Neuronal stem cell (in vitro differentiated cells): ENCODE measurements around the gene SCART1.

ENCODE experiments used
- DNase-seq: peaks from one replicate; pipeline ENCODE4 v3.0.0-alpha.2; 2013; ENCODE audit warnings: low spot score
- H2AFZ ChIP-seq: one replicate; pipeline ENCODE4 v1.6.1; 2013; ENCODE audit warnings: mild to moderate bottlenecking, low read length, inconsistent platforms
- H2AK5ac ChIP-seq: 2 replicates; pipeline ENCODE4 v1.6.1; 2013; ENCODE audit warnings: low read depth, mild to moderate bottlenecking, inconsistent platforms, low read length, moderate library complexity, mixed read lengths
- H2BK120ac ChIP-seq: 2 replicates; pipeline ENCODE4 v1.6.1; 2013; ENCODE audit warnings: low read depth, mild to moderate bottlenecking, inconsistent platforms, low read length, moderate library complexity, mixed read lengths
- H2BK12ac ChIP-seq: one replicate; pipeline ENCODE4 v1.6.1; 2013; ENCODE audit warnings: low read length, inconsistent platforms
- H2BK15ac ChIP-seq: 2 replicates; pipeline ENCODE4 v1.6.1; 2013; ENCODE audit warnings: mild to moderate bottlenecking, low read length, inconsistent platforms, mixed read lengths
- H2BK5ac ChIP-seq: one replicate; pipeline ENCODE4 v1.6.1; 2013; ENCODE audit warnings: inconsistent platforms, mild to moderate bottlenecking, low read length, moderate library complexity
- H3K14ac ChIP-seq: one replicate; pipeline ENCODE4 v1.6.1; 2013; ENCODE audit warnings: low read length, inconsistent platforms
- H3K18ac ChIP-seq: 2 replicates; pipeline ENCODE4 v1.6.1; 2013; ENCODE audit warnings: low read length, inconsistent platforms
- H3K23ac ChIP-seq: 2 replicates; pipeline ENCODE4 v1.6.1; 2013; ENCODE audit warnings: low read depth, mild to moderate bottlenecking, mixed read lengths, low read length, inconsistent platforms; ENCODE audit not compliant: poor library complexity
- H3K27ac ChIP-seq: replicated peaks from 3 replicates; pipeline ENCODE4 v1.5.1; 2013; ENCODE audit warnings: low read length, inconsistent platforms
- H3K27me3 ChIP-seq, 3 experiments: 2 replicates each; pipeline ENCODE4 v1.6.1; 2013; ENCODE audit warnings: low read length in 3 of 3, mild to moderate bottlenecking in 2 of 3, inconsistent platforms in 1 of 3, low read depth in 1 of 3, mixed read lengths in 1 of 3, moderate library complexity in 1 of 3; ENCODE audit not compliant: control insufficient read depth in 3 of 3, insufficient read depth in 3 of 3
- H3K36me3 ChIP-seq, 2 donors: replicated peaks in 1 of 2; 2 replicates each; pipeline ENCODE4 v1.6.1; 2013; ENCODE audit warnings: low read length in 2 of 2; ENCODE audit not compliant: control insufficient read depth in 2 of 2, insufficient read depth in 2 of 2
- H3K4ac ChIP-seq: 2 replicates; pipeline ENCODE4 v1.6.1; 2013; ENCODE audit warnings: inconsistent platforms, mild to moderate bottlenecking, low read length, moderate library complexity
- H3K4me1 ChIP-seq, 2 donors: 1 replicate in 1 of 2; 2 replicates in 1 of 2; pipeline ENCODE4 v1.6.1; 2013; ENCODE audit warnings: low read length in 2 of 2, low read depth in 1 of 2; ENCODE audit not compliant: control insufficient read depth in 2 of 2, insufficient read depth in 1 of 2
- H3K4me2 ChIP-seq: one replicate; pipeline ENCODE4 v1.6.1; 2013; ENCODE audit warnings: mild to moderate bottlenecking, low read length, inconsistent platforms; ENCODE audit not compliant: insufficient read depth, poor library complexity, severe bottlenecking
- H3K4me3 ChIP-seq, 2 donors: 2 replicates each; pipeline ENCODE4 v1.5.1; 2013; ENCODE audit warnings: low read length in 2 of 2, mild to moderate bottlenecking in 2 of 2, inconsistent platforms in 1 of 2, moderate library complexity in 1 of 2
- H3K79me1 ChIP-seq: one replicate; pipeline ENCODE4 v1.6.1; 2013; ENCODE audit warnings: low read depth, mild to moderate bottlenecking, inconsistent platforms, low read length, moderate library complexity
- H3K9ac ChIP-seq: one replicate; pipeline ENCODE4 v1.6.1; 2013; ENCODE audit warnings: mild to moderate bottlenecking, low read depth, low read length, inconsistent platforms; ENCODE audit not compliant: poor library complexity
- H3K9me3 ChIP-seq, 2 donors: replicated peaks in 1 of 2; 2 replicates each; pipeline versions ENCODE3 to v1.6.1; 2013; ENCODE audit warnings: low read length in 2 of 2, mild to moderate bottlenecking in 2 of 2, inconsistent platforms in 1 of 2, low read depth in 1 of 2, mixed read lengths in 1 of 2, moderate library complexity in 1 of 2; ENCODE audit not compliant: control insufficient read depth in 2 of 2, insufficient read depth in 1 of 2
- H4K8ac ChIP-seq: one replicate; pipeline ENCODE4 v1.6.1; 2013; ENCODE audit warnings: low read depth, mild to moderate bottlenecking, inconsistent platforms, low read length, moderate library complexity
- H4K91ac ChIP-seq: one replicate; pipeline ENCODE4 v1.6.1; 2013; ENCODE audit warnings: low read length, low read depth, mild to moderate bottlenecking, inconsistent platforms; ENCODE audit not compliant: poor library complexity
- WGBS, 2 donors: extraction: QIAGEN DNeasy Blood & Tissue Kit; methylation state at CpG; one replicate each; pipeline ENCODE4 v1.1.7; 2013; ENCODE audit warnings: missing lambda C conversion rate in 2 of 2, mixed read lengths in 1 of 2; ENCODE audit not compliant: insufficient read length in 2 of 2, insufficient replicate concordance in 1 of 2; ENCODE audit errors: extremely low coverage in 2 of 2; 5-methylcytosine and 5-hydroxymethylcytosine counted together

SCART1 gene

DNA sequence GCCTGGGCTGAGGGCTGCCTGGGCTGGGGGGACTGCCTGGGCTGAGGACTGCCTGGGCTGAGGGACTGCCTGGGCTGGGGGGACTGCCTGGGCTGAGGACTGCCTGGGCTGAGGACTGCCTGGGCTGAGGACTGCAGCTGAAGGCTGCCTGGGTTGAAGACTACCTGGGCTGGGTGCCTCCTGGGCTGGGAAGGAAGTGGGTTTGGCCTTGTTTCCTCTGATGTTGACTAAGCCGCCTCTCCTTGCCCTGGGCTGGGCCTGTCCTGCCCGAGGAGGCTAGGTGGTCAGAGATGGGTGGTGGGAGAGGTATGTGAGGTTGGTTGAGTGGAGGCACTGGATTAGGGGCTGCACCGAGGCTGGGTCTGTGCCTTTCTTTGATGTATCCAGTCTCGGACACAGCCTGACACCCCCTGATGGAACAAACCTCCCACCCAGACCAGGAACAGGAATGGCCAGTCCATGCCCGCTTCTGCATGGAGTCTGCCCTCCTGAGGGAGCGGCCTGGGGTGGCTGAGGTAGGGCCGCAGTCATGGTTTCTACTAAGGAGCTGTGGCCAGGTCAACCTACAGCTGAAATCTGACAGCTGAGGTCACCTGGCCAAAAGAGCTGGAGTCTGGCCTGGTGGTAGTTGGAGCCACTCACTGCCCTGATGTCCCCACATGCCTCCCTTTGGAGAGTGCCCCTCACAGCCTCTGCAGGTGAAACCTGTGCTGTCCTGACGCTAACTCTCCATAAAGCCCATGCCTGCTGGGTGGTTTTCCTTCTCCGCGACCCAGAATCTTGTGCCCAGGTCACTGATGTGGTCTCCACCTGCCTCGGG is 22.3 kb downstream of the SCART1 start:
- Histone ChIP-seq H2AFZ (no peak overlapping the region), H2AK5ac (no peak overlapping the region), H3K79me1 (no peaks in the 10 kb centered on the region), H3K9ac (peak overlapping the region; percentile 44), H3K36me3 (no peaks in the 10 kb centered on the region), H3K18ac (no peak overlapping the region), H3K9me3 (peaks cover 0 to 31% of the 10 kb centered on the region in 2 donors), H3K4ac (no peak overlapping the region), H3K23ac (no peak overlapping the region), H3K27me3 (peaks cover 0 to 34% (median 0%) of the 10 kb centered on the region in 3 experiments), H2BK12ac (no peak overlapping the region), H2BK120ac (no peak overlapping the region), H3K4me2 (no peak overlapping the region), H4K91ac (no peak overlapping the region), H4K8ac (no peak overlapping the region), H3K14ac (no peak overlapping the region), H3K4me1 (no peaks in the 10 kb centered on the region), H2BK5ac (no peak overlapping the region), H3K4me3 (no peak overlapping the region), H2BK15ac (no peak overlapping the region), H3K27ac (no peak overlapping the region)
- WGBS, 2 donors: no CpG with 5 or more reads among the region's 11 CpGs
- DNase-seq: no peak

DNA sequence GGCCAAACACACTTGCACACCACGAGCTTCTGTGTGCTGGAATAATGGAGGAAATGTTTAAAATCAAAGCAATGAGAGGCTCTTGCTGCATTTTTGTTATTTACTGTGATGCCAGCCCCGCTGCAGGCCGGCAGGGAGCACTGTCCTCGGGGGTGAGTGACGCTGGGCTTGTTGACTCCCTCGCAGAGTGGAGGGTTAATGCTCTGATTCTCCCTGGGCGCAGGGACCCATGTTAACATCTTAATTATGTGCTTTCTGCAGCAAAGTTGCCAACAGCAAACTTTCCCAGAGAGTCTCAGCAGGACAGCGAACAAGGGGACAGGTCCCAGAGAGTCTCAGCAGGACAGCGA is 22.9 kb downstream of the SCART1 start:
- Histone ChIP-seq H3K4me1 (no peaks in the 10 kb centered on the region), H3K36me3 (no peaks in the 10 kb centered on the region), H2BK5ac (no peak overlapping the region), H3K79me1 (no peaks in the 10 kb centered on the region), H3K4me3 (no peak overlapping the region), H2BK120ac (no peak overlapping the region), H4K8ac (no peak overlapping the region), H3K18ac (no peak overlapping the region), H3K4ac (no peak overlapping the region), H3K27ac (no peak overlapping the region), H4K91ac (no peak overlapping the region), H3K23ac (no peak overlapping the region), H3K4me2 (no peak overlapping the region), H2BK12ac (no peak overlapping the region), H3K27me3 (peaks cover 0 to 40% (median 0%) of the 10 kb centered on the region in 3 experiments), H2AK5ac (no peak overlapping the region), H2BK15ac (no peak overlapping the region), H3K14ac (no peak overlapping the region), H3K9me3 (peaks cover 0 to 30% of the 10 kb centered on the region in 2 donors), H2AFZ (no peak overlapping the region), H3K9ac (no peak overlapping the region)
- no CpG with 5 or more reads among the region's 9 CpGs for WGBS, 2 donors
- DNase-seq: no peak

DNA sequence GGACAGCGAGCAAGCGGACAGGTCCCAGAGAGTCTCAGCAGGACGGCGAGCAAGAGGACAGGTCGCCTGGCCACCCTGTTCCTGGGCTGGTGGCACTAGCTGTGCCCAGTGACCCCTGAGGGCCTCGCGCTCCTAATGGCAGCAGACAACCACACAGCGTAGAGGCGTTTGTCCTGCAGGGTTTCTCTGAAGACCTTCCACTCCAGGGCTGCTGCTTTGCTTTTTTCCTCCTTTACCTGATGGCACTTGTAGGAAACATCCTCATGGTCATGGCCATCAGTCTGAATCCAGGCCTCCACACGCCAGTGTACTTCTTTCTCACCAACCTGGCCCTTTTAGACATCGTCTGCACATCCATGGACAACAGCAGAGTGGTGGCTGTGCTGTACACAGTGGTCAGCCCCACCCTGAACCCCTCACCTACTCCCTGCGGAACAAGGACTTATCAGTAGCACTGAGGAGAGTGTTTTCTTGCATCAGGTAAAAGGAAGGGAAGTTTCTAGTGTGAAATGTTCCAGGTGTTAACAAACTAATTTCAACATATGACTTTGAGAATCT is 27.4 kb downstream of the SCART1 start:
- no peak overlapping the region for H3K4ac ChIP-seq
- DNase-seq: no peak
- H3K9ac ChIP-seq: no peak overlapping the region
- no peaks in the 10 kb centered on the region for H3K4me1 ChIP-seq
- no peak overlapping the region for H2AK5ac ChIP-seq
- H3K79me1 ChIP-seq: no peaks in the 10 kb centered on the region
- no peak overlapping the region for H2AFZ ChIP-seq
- no peak overlapping the region for H2BK120ac ChIP-seq
- no peak overlapping the region for H3K14ac ChIP-seq
- H3K27me3 ChIP-seq: peaks cover 0 to 17% (median 0%) of the 10 kb centered on the region in 3 experiments
- H2BK15ac ChIP-seq: no peak overlapping the region
- no peak overlapping the region for H4K91ac ChIP-seq
- no peaks in the 10 kb centered on the region for H3K36me3 ChIP-seq
- H3K4me2 ChIP-seq: no peak overlapping the region
- no peak overlapping the region for H2BK5ac ChIP-seq
- no peak overlapping the region for H2BK12ac ChIP-seq
- no peak overlapping the region for H3K18ac ChIP-seq
- no peak overlapping the region for H3K27ac ChIP-seq
- no peak overlapping the region for H3K23ac ChIP-seq
- peaks cover 5 to 18% of the 10 kb centered on the region in 2 donors for H3K9me3 ChIP-seq
- no peak overlapping the region for H4K8ac ChIP-seq
- no CpG with 5 or more reads among the region's 12 CpGs for WGBS, 2 donors
- H3K4me3 ChIP-seq: no peak overlapping the region

DNA sequence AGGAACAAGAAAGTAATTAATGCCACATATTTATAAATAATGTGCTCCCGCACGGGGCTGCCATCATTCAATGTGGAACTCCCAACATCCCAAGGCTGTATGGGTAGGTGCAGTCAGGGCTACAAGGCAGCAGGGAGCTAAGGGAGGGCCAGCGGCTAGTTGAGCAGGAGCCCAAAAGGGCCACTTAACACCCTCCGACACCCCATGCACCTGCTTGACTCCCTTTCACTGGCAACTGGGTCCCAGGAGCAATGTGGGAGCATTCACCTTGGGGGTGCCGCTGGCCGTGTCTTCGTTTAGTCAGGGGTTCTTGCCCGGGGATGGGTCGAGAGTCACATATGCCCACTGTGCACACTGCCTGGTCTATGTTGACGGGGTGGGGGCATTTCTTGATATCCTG is 27.9 kb downstream of the SCART1 start:
- Histone ChIP-seq H3K36me3 (no peaks in the 10 kb centered on the region), H2BK120ac (no peak overlapping the region)
- WGBS, 2 donors: no CpG with 5 or more reads among the region's 10 CpGs

More for the DNA sequence above, 27.9 kb downstream of the SCART1 start:
- no peaks in the 10 kb centered on the region for H3K79me1 ChIP-seq
- no peak overlapping the region for H3K9ac ChIP-seq
- peaks cover 0 to 12% (median 0%) of the 10 kb centered on the region in 3 experiments for H3K27me3 ChIP-seq
- H4K91ac ChIP-seq: no peak overlapping the region
- no peak overlapping the region for H2BK5ac ChIP-seq
- H3K23ac ChIP-seq: no peak overlapping the region
- no peak overlapping the region for H3K4me2 ChIP-seq
- no peak overlapping the region for H3K18ac ChIP-seq
- no peak overlapping the region for H3K27ac ChIP-seq
- H4K8ac ChIP-seq: no peak overlapping the region
- H3K9me3 ChIP-seq: peaks cover 5 to 13% of the 10 kb centered on the region in 2 donors
- no peak overlapping the region for H2AFZ ChIP-seq
- H2BK15ac ChIP-seq: no peak overlapping the region
- no peak overlapping the region for H3K4me3 ChIP-seq
- H3K4ac ChIP-seq: no peak overlapping the region
- no peak overlapping the region for H2BK12ac ChIP-seq
- DNase-seq: no peak
- H3K14ac ChIP-seq: no peak overlapping the region
- H2AK5ac ChIP-seq: no peak overlapping the region
- no peaks in the 10 kb centered on the region for H3K4me1 ChIP-seq
